ENCODE measurements around the gene RAET1G. TPM values are rescaled to one million over a fixed set of nuclear protein-coding genes. Genes with fewer than 3 reads are reported as not detected.

RAET1G gene
- total RNA-seq, 2 experiments from 2014 or later: not detected

GRCh38 chr6:149924933-149925252 is 2.0 kb upstream of the RAET1G start:
- TF ChIP-seq EZH2phosphoT487 (IDR thresholded peaks at IDR 0.05; ENCODE audit: borderline replicate concordance, low read depth, low read length) (no peak), CTCF (conservative IDR thresholded peaks at IDR 0.05; ENCODE audit: low read length) (no peak)
- CTCF ChIA-PET (ENCODE audit: unreplicated experiment): interaction anchor here (1.1 to 2.0 kb wide), 2 partner anchors 84 to 89 kb away, joined by 4 read pairs; no protein-coding TSS in a partner anchor
- no peaks in the 10 kb centered on the region for H4K20me1 ChIP-seq (ENCODE audit: insufficient read depth, low read length)
- H3K4me1 ChIP-seq (ENCODE audit: insufficient read depth, low read length, poor library complexity, severe bottlenecking): peaks cover 11% of the 10 kb centered on the region
- no peaks in the 10 kb centered on the region for H3K9me2 ChIP-seq (ENCODE audit: insufficient read depth, low read length)
- no peaks in the 10 kb centered on the region for H3K79me2 ChIP-seq (ENCODE audit: insufficient read depth, low read depth, low read length)
- intact Hi-C loops (cut with micrococcal nuclease; ENCODE audit: unreplicated experiment): loop anchor here (10.0 kb wide), 1 partner anchor 360 kb away; the partner anchor contains the start of gene GINM1
- H2AFZ ChIP-seq (ENCODE audit: low read length): no peak overlapping the region
- H3K4me2 ChIP-seq (ENCODE audit: low read length): no peak overlapping the region
- no peaks in the 10 kb centered on the region for H3K9me3 ChIP-seq (ENCODE audit: low read length)
- H3K27ac ChIP-seq (ENCODE audit: low read depth, low read length, poor library complexity, severe bottlenecking): no peak overlapping the region
- no peaks in the 10 kb centered on the region for H3K36me3 ChIP-seq (ENCODE audit: insufficient read depth, low read length)
- POLR2A ChIA-PET: no interaction called here
- DNase-seq (ENCODE audit: low spot score): no peak
- BruUV-seq (replicated peaks): no TSS peak
- no peak overlapping the region for H3K4me3 ChIP-seq (ENCODE audit: low read depth, low read length, poor library complexity, severe bottlenecking)

GRCh38 chr6:149924206-149924932 is 1.4 kb upstream of the RAET1G start:
- no peak overlapping the region for H3K4me2 ChIP-seq (ENCODE audit: low read length)
- BruUV-seq (replicated peaks): no TSS peak
- no peak for TF ChIP-seq EZH2phosphoT487 (IDR thresholded peaks at IDR 0.05; ENCODE audit: borderline replicate concordance, low read depth, low read length)
- TF ChIP-seq CTCF (conservative IDR thresholded peaks at IDR 0.05; ENCODE audit: low read length): no peak
- DNase-seq (ENCODE audit: low spot score): no peak
- H3K27ac ChIP-seq (ENCODE audit: low read depth, low read length, poor library complexity, severe bottlenecking): no peak overlapping the region
- H4K20me1 ChIP-seq (ENCODE audit: insufficient read depth, low read length): no peaks in the 10 kb centered on the region
- intact Hi-C loops (cut with micrococcal nuclease; ENCODE audit: unreplicated experiment): loop anchor here (10.0 kb wide), 1 partner anchor 360 kb away; the partner anchor contains the start of gene GINM1
- no peaks in the 10 kb centered on the region for H3K36me3 ChIP-seq (ENCODE audit: insufficient read depth, low read length)
- H3K4me3 ChIP-seq (ENCODE audit: low read depth, low read length, poor library complexity, severe bottlenecking): no peak overlapping the region
- no peaks in the 10 kb centered on the region for H3K9me3 ChIP-seq (ENCODE audit: low read length)
- ChIA-PET CTCF (ENCODE audit: unreplicated experiment) (interaction anchor here (1.1 to 2.0 kb wide), 2 partner anchors 84 to 89 kb away, joined by 4 read pairs; no protein-coding TSS in a partner anchor), POLR2A (no interaction called here)
- no peak overlapping the region for H2AFZ ChIP-seq (ENCODE audit: low read length)
- no peaks in the 10 kb centered on the region for H3K9me2 ChIP-seq (ENCODE audit: insufficient read depth, low read length)
- peaks cover 11% of the 10 kb centered on the region for H3K4me1 ChIP-seq (ENCODE audit: insufficient read depth, low read length, poor library complexity, severe bottlenecking)
- H3K79me2 ChIP-seq (ENCODE audit: insufficient read depth, low read depth, low read length): no peaks in the 10 kb centered on the region

Measured in OCI-LY7 (cell line).